ENCODE measurements around the gene MRPL46. TPM values are rescaled to one million over a fixed set of nuclear protein-coding genes. Genes with fewer than 3 reads are reported as not detected.

Gene MRPL46
- total and polyA plus RNA-seq, 2 of the 4 experiments (the other 2 are of a cell fraction) = 14.2 to 24.2 TPM

DNA sequence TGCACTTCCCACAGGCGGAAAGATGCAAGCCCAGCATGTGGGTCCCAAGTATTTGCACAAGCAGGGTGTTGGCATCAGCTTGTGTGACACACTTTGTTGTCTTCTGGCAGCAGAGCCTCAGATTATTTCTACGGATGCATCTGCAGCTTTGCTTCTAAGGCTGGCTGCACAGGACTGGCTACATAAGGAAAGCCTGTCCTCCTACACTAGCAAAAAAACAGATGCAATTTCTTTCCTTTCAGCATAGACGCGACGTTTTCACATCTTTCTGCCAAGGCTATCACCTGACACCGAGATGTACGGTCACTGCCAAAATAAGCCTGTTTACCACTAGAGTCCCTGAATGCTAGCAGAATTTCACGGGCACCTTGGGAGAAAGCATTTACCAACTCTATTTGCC is 13.8 kb upstream of the MRPL46 start:
- dilution Hi-C loops (cut with HindIII; ENCODE audit: low sequenced_read_pairs, unreplicated experiment) (no loop called here), in situ Hi-C loops (cut with MboI; ENCODE audit: low sequenced_read_pairs) (loop anchor here (25.0 kb wide), 2 partner anchors 356 to 531 kb away; no protein-coding TSS in a partner anchor), intact Hi-C loops (cut with micrococcal nuclease) (no loop called here)
- no peak for ATAC-seq (ENCODE audit: low read depth)
- H3K4ac ChIP-seq (ENCODE audit: low read depth, low read length) = no peak overlapping the region
- H3K18ac ChIP-seq (ENCODE audit: low read depth, low read length) = no peak overlapping the region
- no peak overlapping the region for H3K4me3 ChIP-seq (ENCODE audit: insufficient read depth, low read depth, low read length)
- POLR2A ChIA-PET (ENCODE audit: unreplicated experiment) = no interaction called here
- H3K4me1 ChIP-seq (ENCODE audit: control insufficient read depth, insufficient read depth, low read length) = peaks cover 2% of the 10 kb centered on the region; the same call in 1 of the 2 replicates
- no TSS peak for BruUV-seq (replicated peaks)
- TF ChIP-seq CEBPB (IDR thresholded peaks at IDR 0.05; ENCODE audit: low read depth, low read length) (no peak), MXI1 (IDR thresholded peaks at IDR 0.05; ENCODE audit: borderline replicate concordance, low read depth, low read length) (no peak), NFE2L2 (IDR thresholded peaks at IDR 0.05; ENCODE audit: low read depth, low read length) (no peak), MAFK (IDR thresholded peaks at IDR 0.05; ENCODE audit: low read depth, low read length) (no peak), RAD21 (IDR thresholded peaks at IDR 0.05; ENCODE audit: low read length) (no peak), BHLHE40 (IDR thresholded peaks at IDR 0.05; ENCODE audit: low read depth, low read length) (no peak), POLR2A (IDR thresholded peaks at IDR 0.05; ENCODE audit: low read depth, low read length) (no peak), RCOR1 (IDR thresholded peaks at IDR 0.05; ENCODE audit: insufficient replicate concordance, low read length) (no peak), CTCF (conservative IDR thresholded peaks at IDR 0.05; ENCODE audit: low read depth, low read length) (no peak), MAZ (IDR thresholded peaks at IDR 0.05; ENCODE audit: borderline replicate concordance, low read depth, low read length) (no peak)
- TF ChIP-seq, protein P1, sequence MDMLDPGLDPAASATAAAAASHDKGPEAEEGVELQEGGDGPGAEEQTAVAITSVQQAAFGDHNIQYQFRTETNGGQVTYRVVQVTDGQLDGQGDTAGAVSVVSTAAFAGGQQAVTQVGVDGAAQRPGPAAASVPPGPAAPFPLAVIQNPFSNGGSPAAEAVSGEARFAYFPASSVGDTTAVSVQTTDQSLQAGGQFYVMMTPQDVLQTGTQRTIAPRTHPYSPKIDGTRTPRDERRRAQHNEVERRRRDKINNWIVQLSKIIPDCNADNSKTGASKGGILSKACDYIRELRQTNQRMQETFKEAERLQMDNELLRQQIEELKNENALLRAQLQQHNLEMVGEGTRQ (IDR thresholded peaks at IDR 0.05; ENCODE audit: low read depth, low read length) = no peak
- TF ChIP-seq, protein P2, sequence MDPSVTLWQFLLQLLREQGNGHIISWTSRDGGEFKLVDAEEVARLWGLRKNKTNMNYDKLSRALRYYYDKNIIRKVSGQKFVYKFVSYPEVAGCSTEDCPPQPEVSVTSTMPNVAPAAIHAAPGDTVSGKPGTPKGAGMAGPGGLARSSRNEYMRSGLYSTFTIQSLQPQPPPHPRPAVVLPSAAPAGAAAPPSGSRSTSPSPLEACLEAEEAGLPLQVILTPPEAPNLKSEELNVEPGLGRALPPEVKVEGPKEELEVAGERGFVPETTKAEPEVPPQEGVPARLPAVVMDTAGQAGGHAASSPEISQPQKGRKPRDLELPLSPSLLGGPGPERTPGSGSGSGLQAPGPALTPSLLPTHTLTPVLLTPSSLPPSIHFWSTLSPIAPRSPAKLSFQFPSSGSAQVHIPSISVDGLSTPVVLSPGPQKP (IDR thresholded peaks at IDR 0.05; ENCODE audit: borderline replicate concordance, low read depth, low read length) = no peak
- no peak overlapping the region for H2BK15ac ChIP-seq (ENCODE audit: low read depth, low read length)
- no peak overlapping the region for H3K4me2 ChIP-seq (ENCODE audit: low read depth, low read length)
- no peak overlapping the region for H4K91ac ChIP-seq (ENCODE audit: insufficient read depth, low read depth, low read length)
- no peak overlapping the region for H3K27ac ChIP-seq (ENCODE audit: insufficient read depth, low read length)
- H3K9me3 ChIP-seq (ENCODE audit: control insufficient read depth, insufficient read depth, low read length) = no peaks in the 10 kb centered on the region
- no peak overlapping the region for H2BK20ac ChIP-seq (ENCODE audit: low read depth, low read length)
- no peak overlapping the region for H3K9ac ChIP-seq (ENCODE audit: low read depth, low read length)
- peaks cover 3% of the 10 kb centered on the region; the same call in 1 of the 2 replicates for H3K9me1 ChIP-seq (ENCODE audit: insufficient read depth, low read length)
- 0 out of 4 replicates have a peak, but pooled peaks cover 2% of the 10 kb centered on the region in 2 experiments for H3K79me1 ChIP-seq (ENCODE audit: low read depth in 1 of 2, low read length in 2 of 2)
- H2AK9ac ChIP-seq (replicated peaks; ENCODE audit: low read depth, low read length, poor library complexity) = no peak overlapping the region
- no peak overlapping the region for H2AFZ ChIP-seq (replicated peaks; ENCODE audit: low read length, poor library complexity)
- H2BK5ac ChIP-seq (ENCODE audit: low read depth, low read length, poor library complexity, severe bottlenecking) = no peak overlapping the region
- no peaks in the 10 kb centered on the region; the same call in 1 of the 2 replicates for H3K27me3 ChIP-seq (ENCODE audit: control insufficient read depth, insufficient read depth, low read length)
- CTCF ChIA-PET = interaction anchor here (0.6 kb wide), 1 partner anchor 76 kb away, joined by 6 read pairs; no protein-coding TSS in a partner anchor
- no peak overlapping the region for H3K56ac ChIP-seq (ENCODE audit: extremely low read depth, insufficient read depth, low read length)
- no peak overlapping the region for H2BK120ac ChIP-seq (ENCODE audit: low read depth, low read length)
- no peaks in the 10 kb centered on the region for H4K20me1 ChIP-seq (ENCODE audit: insufficient read depth, low read length)
- no peak overlapping the region for H4K8ac ChIP-seq (ENCODE audit: low read depth in 2 of 2, low read length in 2 of 2)
- peaks cover 14% of the 10 kb centered on the region for H3K36me3 ChIP-seq (ENCODE audit: control insufficient read depth, insufficient read depth, low read length)
- DNase-seq = no peak
- no peak overlapping the region for H4K5ac ChIP-seq (ENCODE audit: low read depth, low read length)
- H2AK5ac ChIP-seq (ENCODE audit: low read depth, low read length) = no peak overlapping the region
- H3K23ac ChIP-seq (ENCODE audit: low read depth, low read length) = no peak overlapping the region
- no peak overlapping the region for H3K14ac ChIP-seq (replicated peaks; ENCODE audit: low read depth, low read length)
- 92% methylated on average over 8 of the region's 8 CpGs; no CpG with 5 or more reads in 1 of the 2 experiments for WGBS, 2 experiments (ENCODE audit: extremely low coverage in 2 of 2, insufficient read length in 1 of 2)
